GDM1 (cell line): Measurements from ENCODE around the gene ITGB7.
A peak's percentile ranks its signal among the peaks of the same experiment; 100 is the strongest.

Source experiments
- DNase-seq: peaks from one replicate; lab custom pipeline; 2025; lab: John Stamatoyannopoulos, UW

Gene ITGB7, protein sequence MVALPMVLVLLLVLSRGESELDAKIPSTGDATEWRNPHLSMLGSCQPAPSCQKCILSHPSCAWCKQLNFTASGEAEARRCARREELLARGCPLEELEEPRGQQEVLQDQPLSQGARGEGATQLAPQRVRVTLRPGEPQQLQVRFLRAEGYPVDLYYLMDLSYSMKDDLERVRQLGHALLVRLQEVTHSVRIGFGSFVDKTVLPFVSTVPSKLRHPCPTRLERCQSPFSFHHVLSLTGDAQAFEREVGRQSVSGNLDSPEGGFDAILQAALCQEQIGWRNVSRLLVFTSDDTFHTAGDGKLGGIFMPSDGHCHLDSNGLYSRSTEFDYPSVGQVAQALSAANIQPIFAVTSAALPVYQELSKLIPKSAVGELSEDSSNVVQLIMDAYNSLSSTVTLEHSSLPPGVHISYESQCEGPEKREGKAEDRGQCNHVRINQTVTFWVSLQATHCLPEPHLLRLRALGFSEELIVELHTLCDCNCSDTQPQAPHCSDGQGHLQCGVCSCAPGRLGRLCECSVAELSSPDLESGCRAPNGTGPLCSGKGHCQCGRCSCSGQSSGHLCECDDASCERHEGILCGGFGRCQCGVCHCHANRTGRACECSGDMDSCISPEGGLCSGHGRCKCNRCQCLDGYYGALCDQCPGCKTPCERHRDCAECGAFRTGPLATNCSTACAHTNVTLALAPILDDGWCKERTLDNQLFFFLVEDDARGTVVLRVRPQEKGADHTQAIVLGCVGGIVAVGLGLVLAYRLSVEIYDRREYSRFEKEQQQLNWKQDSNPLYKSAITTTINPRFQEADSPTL

DNA sequence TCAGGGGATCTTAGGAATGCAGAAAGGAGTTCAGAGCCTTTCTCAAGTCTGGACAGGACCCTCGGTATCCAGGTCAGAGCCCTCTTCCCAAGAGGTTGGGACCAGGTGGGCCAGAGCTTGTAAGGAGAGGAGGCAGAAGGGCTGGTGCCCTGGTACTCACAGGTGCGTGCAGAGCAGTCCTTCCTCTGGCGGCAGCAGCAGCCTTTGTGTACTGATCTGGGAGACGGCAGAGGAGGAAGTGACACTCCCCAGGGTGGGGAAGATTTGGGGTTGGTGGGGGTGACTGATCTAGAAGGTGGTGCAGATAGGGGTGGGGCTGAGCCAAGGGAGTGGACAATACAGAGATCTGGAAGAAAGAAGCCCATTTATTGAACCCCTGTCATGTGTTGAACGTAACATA lies at the start of gene ITGB7:
Gene ITGB7 (minus strand): TSS at position 210 of the 400 bp plus-strand sequence. CDS start 6,808 bp downstream, outside the sequence.
- DNase-seq: no peak

GRCh38 chr12:53255996-53256395 lies 48.9 kb upstream of the ITGB7 start:
- DNase-seq: peak; percentile 34

DNA sequence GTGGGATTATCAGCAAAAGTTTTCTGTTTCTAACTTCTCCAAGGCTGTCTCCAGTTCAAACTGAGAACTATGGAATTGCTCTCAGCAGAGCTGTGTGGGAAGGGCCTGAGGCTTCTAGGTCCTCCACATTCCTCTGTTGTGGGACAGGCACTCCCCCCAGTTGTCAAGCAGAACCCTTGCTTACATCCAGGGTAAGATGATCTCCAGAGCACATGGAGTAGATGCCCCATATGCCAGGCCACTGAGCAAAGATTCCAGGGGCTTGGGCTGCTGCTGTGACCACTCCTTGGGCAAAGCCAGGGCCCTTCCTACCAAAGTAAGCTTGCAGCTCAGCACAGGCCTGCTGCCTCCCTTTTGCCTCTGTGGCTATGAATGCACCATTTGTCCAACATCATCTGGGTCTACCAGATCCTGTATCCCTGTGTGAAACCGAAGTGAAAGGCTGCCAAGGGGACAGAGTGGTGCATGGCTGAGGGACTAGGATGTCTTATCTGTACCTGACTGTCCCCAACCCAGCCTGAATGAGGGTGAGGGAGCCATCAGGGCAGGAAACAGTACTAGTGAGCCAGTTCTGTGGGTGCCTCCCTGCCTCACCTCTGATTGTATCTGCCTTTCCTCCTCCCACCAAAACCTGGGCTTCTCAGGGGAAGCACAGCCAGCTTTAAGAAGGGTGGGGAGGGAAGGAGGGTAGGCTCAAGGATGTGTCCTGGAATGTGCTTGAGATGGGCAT lies 47.9 kb upstream of the ITGB7 start:
- DNase-seq: no peak

DNA sequence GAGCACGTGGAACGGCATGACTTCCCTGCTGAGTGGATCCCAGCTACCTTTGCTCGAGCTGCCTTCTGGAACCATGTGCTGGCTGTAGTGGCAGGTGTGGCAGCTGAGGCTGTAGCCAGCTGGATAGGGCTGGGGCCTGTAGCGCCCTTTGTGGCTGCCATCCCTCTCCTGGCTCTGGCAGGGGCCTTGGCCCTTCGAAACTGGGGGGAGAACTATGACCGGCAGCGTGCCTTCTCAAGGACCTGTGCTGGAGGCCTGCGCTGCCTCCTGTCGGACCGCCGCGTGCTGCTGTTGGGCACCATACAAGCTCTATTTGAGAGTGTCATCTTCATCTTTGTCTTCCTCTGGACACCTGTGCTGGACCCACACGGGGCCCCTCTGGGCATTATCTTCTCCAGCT lies 46.2 kb upstream of the ITGB7 start:
- DNase-seq: no peak

- no peak for DNase-seq
Measured at GRCh38 chr12:53252349-53252916, 45.4 kb upstream of the ITGB7 start.

DNA sequence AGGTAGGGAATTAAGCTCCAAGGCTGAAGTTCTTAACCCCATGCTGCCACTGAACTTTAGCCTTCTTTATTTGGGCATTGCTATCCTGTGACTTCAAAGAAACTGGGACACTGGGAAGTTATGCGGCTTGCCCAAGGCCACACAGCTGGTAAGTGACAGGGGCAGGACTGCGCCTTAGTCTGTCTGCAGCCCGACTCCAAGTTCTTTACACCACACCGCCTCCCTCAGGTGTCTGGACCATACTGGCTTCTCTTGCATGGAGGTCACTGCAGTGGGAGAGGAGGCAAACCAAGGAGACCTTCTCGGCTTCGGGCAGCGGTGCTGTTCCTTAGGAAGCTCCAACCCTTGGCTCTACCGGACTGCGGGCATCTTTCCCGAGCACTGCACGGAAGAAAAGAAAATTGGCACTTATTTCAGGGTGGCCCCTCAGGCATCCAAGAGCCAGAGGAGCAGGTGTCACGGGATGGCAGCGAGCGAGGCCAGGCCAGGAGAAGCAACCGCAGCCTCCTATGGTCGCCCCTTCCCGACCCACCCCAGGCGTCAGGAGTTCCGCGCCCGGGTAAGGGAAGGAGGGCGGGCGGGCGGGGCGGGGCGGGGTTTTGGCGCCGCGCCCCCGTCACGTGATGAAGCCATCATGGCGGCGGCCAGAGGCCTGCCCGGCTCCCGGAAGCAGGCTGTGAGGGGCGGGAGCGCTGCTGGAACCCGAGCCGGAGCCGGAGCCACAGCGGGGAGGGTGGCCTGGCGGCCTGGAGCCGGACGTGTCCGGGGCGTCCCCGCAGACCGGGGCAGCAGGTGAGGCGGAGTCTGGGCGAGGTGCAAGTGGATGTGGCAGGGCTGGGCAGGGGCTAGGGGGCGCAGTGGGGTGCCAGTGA lies 44.7 kb upstream of the ITGB7 start:
- peak; percentile 64 for DNase-seq

GRCh38 chr12:53245286-53245685 lies 38.2 kb upstream of the ITGB7 start:
- no peak for DNase-seq

DNA sequence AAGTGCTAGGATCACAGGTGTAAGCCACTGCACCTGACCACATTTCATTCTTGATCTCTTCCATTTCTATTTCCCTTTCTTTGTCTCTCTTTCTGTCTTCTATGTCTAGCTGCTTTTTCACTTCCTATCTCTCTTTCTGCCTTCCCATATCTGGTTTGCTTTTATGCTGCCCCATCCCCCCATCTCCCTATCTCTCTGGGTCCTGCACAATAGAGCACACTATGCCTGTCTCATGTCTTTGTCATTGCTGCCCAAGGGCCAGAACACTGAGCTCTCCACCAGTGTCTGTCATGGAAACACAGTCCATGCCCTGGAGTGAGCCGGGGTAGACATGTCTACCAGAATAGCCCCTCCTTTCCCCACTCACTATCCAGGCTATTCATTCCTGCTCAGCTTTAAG lies 37.3 kb upstream of the ITGB7 start:
- DNase-seq: no peak

- DNase-seq: no peak
Measured at GRCh38 chr12:53241623-53242412, 34.8 kb upstream of the ITGB7 start.

DNA sequence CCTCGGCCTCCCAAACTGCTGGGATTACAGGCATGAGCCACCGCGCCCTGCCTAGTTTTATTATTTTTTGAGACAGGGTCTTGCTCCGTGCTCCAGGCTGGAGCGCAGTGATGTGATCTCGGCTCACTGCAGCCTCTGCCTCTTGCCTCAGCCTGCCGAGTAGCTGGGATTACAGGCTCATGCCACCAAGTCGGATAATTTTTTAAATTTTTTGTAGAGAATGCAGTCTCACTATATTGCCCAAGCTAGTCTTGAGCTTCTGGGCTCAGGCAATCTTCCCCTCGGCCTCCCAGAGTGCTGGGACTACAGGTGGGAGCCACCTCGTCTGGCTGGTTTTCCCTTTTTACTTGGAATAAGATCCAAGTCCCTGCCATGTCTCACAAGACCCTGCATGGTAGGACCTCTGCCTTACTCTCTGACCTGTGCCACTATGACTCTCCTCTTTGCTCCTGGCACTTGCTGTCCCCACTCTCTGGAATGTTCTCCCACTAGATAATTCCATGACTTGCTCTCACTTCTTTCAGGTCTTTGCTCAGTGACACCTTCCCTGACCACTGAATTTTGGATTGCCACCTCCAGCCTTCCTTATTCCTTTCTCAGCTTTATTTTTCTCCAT lies 32.7 kb upstream of the ITGB7 start:
- DNase-seq: no peak

DNA sequence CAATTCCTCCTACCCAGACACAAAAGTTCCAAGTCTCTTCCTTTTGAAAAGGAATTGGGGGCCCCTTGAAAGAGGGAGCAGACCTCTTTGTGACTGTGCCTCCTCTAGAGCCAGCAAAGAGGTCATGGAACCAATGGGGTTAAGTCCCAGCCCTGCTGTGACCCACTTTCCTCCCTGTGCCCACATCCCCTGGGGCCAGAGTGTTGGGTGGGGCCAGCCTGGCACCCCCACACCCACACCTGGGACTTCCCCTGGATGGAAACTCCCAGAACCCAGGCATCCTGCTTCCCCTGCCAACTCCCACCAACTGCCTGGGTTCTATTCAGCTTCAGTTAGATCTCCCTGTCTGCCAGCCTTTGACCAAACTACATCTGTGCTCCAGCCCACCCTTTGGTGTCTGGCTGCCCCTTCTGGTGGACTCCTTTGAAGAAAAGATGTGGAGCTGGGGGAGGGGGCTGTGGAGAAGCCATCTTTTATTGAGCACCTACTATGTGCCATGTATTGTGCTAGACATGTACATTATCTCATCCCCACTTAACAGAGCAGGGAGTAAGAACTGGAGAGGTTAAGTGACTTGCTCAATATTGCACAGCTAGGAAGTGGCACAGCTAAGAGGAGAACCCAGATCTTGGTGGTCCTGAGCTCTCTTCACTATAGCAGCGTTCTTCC lies 29.5 kb upstream of the ITGB7 start:
- DNase-seq: no peak

DNA sequence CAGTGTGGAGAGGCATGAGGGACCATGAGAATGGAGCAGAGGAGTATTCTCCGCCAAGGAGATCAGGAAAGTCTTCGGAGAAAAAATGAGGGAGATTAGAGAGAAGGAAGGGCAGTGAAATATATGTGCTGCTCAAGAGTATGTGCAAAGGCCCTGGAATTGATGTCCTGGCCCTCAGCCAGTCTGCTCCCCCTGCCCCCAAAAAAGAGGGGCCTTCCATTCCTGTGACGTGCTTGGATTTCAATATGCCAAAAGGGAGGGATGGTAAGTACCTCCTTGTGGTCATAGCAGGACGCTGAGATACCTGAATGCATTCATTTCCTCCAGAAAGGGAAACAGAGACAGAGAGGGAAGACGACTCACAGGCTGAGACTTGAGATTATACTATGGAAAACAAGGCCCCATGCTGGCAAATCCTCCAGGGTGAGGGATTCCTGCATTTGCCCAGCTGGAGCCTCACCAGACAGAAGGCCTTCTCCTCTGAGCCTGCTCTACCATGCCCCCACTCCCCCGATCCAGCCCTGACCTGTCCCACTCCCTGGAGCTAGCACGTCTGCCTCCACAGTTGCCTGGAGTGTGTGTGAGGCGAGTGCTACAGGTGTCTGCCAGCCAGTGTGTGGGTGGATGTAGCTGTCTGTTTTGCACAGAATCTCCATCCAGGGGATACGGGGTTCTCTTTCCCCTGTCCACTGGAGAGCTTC lies 28.8 kb upstream of the ITGB7 start:
- no peak for DNase-seq

DNA sequence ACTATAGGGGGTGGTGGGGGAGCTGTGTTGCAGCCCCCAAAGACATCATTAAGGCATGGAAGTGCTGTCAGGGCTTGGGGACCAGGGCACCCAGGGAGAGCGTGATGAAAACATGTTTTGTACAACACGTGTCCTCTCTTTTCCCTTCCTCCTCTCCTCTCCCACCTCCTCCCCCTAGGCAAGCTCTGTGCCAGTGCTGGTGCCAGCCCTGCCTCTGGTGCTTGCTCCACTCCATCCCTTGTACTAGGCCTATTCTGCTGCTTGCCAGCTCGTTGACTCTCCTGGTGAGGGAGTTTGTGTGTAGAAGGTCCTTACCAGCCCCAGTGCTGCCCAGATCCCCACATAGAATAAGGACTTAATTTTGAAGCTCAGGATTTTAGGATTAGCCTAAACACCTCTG lies 28.1 kb upstream of the ITGB7 start:
- DNase-seq: no peak

- no peak for DNase-seq
Measured at GRCh38 chr12:53234271-53234914, 27.3 kb upstream of the ITGB7 start.

DNA sequence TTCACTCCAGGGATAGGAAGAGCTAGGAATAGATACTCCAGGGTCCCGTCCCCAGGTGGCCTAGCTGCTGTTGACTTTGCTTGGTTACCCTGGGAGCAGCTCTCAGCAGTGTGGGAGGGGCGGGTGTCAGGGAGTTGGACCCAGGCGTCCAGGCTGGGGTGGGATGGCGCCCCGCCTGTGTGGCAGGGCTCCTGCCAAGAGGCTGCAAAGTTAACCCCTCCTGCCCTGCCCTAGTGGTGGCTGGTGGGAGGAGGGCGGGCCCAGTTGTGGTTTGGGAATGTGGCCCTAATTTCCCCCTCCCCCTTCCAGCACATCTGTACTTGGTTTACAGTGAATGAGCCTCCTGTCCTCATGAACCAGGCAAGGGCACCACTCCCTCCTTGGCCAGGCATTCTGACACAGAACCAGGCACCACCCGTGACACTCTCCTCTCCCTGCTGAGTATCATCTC lies 26.6 kb upstream of the ITGB7 start:
- no peak for DNase-seq

DNA sequence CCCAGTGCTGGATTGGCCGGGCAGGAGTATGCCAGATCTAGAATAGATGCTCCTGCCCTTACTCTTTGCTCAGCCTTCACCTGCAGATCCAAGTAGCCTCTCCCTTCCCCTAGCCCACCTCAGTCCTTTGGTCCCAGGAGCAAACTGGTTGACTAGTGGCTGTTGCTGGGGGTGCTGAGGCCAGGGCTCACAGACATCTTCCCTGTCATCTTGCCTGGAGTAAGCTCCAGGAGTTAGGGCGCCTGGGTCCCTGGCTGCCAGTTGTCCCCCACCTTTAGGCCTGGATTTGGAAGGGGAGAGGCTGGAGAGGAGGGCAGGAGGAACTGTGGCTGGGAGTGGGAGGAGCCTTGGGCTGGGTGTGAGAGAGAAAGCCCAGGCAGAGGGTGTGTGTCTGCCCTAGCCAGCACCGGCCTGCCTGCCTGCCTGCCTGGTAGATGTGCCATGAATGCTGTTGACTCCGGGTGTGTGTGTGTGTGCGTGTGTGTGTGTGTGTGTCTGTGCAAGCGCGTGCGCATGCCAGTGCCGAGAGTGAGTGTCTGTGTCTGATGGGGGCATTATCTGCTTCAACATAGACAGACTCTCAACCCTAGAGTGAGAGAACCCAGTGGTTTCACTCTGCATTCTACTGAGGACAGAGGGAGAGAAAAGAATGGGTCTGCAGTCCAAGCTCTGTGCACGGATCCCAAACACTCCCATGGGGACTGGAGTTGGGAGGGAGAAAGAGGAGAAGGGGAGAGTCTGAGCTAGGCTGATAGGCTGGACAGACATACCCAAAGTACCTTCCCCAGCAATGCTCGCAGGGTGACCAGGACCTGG lies 25.8 kb upstream of the ITGB7 start:
- no peak for DNase-seq

DNA sequence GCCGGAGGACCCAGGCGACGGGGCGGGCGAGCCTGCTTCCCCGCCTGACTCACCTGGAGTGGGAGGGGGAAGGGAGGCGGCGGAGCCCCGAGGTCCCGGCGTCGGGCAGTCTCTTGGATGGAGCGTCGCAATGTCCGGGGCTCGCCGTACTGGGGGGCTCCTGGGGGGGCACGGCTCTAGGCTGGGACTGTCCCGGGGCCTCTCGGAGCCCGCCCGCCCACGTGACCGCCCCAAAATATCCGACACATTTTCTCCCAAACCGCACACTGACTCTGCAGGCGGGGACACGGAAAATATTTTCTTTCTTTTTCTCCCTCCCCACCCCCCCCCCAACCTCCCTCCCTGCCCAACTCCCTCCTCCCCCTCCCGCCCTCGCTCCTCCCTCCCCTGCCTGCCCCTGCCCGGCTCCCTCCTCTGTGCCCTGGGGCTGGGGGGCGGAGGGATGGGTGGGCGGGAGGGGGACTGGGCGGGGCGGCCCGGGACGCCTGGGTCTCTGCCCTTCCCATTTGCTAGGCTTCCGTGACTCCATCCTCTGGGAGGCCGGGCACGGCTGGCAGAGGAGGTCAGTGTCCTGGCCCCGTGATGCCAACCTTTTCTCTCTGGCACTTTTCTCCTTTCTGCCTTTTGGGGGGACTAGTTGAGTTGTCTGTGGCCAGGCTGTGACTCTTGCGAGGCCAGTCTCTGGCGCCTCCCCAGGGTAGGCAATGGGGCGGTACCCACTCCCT lies 25.0 kb upstream of the ITGB7 start, which contains the start of gene RARG:
Gene RARG (minus strand): TSS at position 289 of the 725 bp plus-strand sequence. CDS start 4,664 bp downstream, outside the sequence.
- no peak for DNase-seq
